Activated CD8-positive, alpha-beta memory T cell treated with anti-CD3 and anti-CD28 coated beads, Interleukin-2, amount 10 ng/mL, durations not matched to agents 7 days and 5 days (primary cell): Measurements from ENCODE around the gene LSAMP. TPM values are rescaled to one million over a fixed set of nuclear protein-coding genes. Genes with fewer than 3 reads are reported as not detected.

Source experiments
- ATAC-seq: fragments of 150-1000 bp; cut with Tn5 transposase; one replicate; pipeline ENCODE4 v1.10.0; 2021; ENCODE audit warnings: moderate library complexity
- CTCF ChIA-PET: fragments of 350-600 bp; sonication (Branson Sonifier 250); formaldehyde crosslinking; loops from one replicate; lab custom pipeline; 2021; ENCODE audit warnings: antibody characterized with exemption; lab: Charles Lee
- DNase-seq: peaks from one replicate; pipeline ENCODE4 v3.0.0-alpha.2; 2020
- H3K27ac Mint-ChIP-seq: one replicate; pipeline ENCODE4 v1.8.0; 2021; ENCODE audit warnings: mild to moderate bottlenecking, mixed read lengths
- H3K27me3 Mint-ChIP-seq: one replicate; pipeline ENCODE4 v1.8.0; 2021; ENCODE audit warnings: mixed read lengths
- H3K36me3 Mint-ChIP-seq: one replicate; pipeline ENCODE4 v1.8.0; 2021; ENCODE audit warnings: mild to moderate bottlenecking, mixed read lengths
- H3K4me1 Mint-ChIP-seq: one replicate; pipeline ENCODE4 v1.8.0; 2021; ENCODE audit warnings: mixed read lengths
- H3K4me3 Mint-ChIP-seq: one replicate; pipeline ENCODE4 v1.8.0; 2021; ENCODE audit warnings: mild to moderate bottlenecking, moderate library complexity, mixed read lengths
- H3K9me3 Mint-ChIP-seq: one replicate; pipeline ENCODE4 v1.8.0; 2022; ENCODE audit warnings: low read depth, mixed read lengths
- total RNA-seq, 2 experiments: library from RNA; stranded (reverse); gene quantifications; one replicate each; pipeline ENCODE4 v1.2.3, GENCODE V29; 2021

LSAMP gene
- total RNA-seq, 2 experiments from 2014 or later, result not detected

DNA sequence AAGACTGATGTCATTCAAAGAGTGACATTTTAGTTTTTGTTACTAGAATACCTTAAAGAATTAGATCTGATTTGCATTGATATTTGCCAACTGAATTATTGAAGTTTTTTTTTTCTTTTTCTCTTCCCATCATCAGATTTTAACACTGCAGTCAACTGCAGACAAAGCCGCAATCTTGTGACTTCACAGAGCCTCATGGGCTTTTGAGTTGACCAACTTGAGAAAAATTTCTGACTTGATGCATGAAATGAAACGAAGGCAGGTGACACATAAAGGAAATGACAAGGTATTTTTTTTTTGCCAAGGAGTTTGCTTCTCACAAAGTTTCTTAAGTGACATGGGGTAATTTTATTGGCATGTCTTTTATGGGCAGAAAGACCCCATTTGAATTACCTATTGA lies 438.3 kb downstream of the LSAMP start:
- Mint-ChIP-seq H3K36me3 (no peaks in the 10 kb centered on the region), H3K27me3 (no peaks in the 10 kb centered on the region), H3K27ac (no peak overlapping the region), H3K4me3 (no peak overlapping the region), H3K4me1 (no peaks in the 10 kb centered on the region), H3K9me3 (no peaks in the 10 kb centered on the region)
- CTCF ChIA-PET, result no interaction called here
- DNase-seq, result no peak
- ATAC-seq, result no peak

GRCh38 chr3:116005404-116005803 lies 439.9 kb downstream of the LSAMP start:
- Mint-ChIP-seq H3K27me3 (no peaks in the 10 kb centered on the region), H3K9me3 (no peaks in the 10 kb centered on the region), H3K36me3 (no peaks in the 10 kb centered on the region)

GRCh38 chr3:116002235-116002634 lies 443.1 kb downstream of the LSAMP start:
- Mint-ChIP-seq H3K4me3 (no peak overlapping the region), H3K4me1 (no peaks in the 10 kb centered on the region), H3K36me3 (no peaks in the 10 kb centered on the region), H3K27me3 (no peaks in the 10 kb centered on the region), H3K9me3 (no peaks in the 10 kb centered on the region), H3K27ac (no peak overlapping the region)
- ATAC-seq (no peak), DNase-seq (no peak)
- CTCF ChIA-PET, result no interaction called here

More at GRCh38 chr3:116005404-116005803, 439.9 kb downstream of the LSAMP start:
- H3K27ac Mint-ChIP-seq, result no peak overlapping the region
- no peak for ATAC-seq
- DNase-seq, result no peak
- CTCF ChIA-PET, result no interaction called here
- H3K4me1 Mint-ChIP-seq, result no peaks in the 10 kb centered on the region
- H3K4me3 Mint-ChIP-seq, result no peak overlapping the region

- ATAC-seq (no peak), DNase-seq (no peak)
- Mint-ChIP-seq H3K9me3 (no peaks in the 10 kb centered on the region), H3K27ac (no peak overlapping the region), H3K27me3 (no peaks in the 10 kb centered on the region), H3K36me3 (no peaks in the 10 kb centered on the region), H3K4me1 (no peaks in the 10 kb centered on the region), H3K4me3 (no peak overlapping the region)
- CTCF ChIA-PET, result no interaction called here
Measured at GRCh38 chr3:116001151-116001621, 444.1 kb downstream of the LSAMP start.

GRCh38 chr3:116000311-116000710 lies 445.0 kb downstream of the LSAMP start:
- CTCF ChIA-PET, result no interaction called here
- no peak overlapping the region for H3K4me3 Mint-ChIP-seq
- H3K27ac Mint-ChIP-seq, result no peak overlapping the region
- ATAC-seq, result no peak
- H3K9me3 Mint-ChIP-seq, result no peaks in the 10 kb centered on the region
- no peak for DNase-seq
- no peaks in the 10 kb centered on the region for H3K4me1 Mint-ChIP-seq
- H3K36me3 Mint-ChIP-seq, result no peaks in the 10 kb centered on the region
- no peaks in the 10 kb centered on the region for H3K27me3 Mint-ChIP-seq

- Mint-ChIP-seq H3K27me3 (no peaks in the 10 kb centered on the region), H3K9me3 (no peaks in the 10 kb centered on the region), H3K36me3 (no peaks in the 10 kb centered on the region), H3K4me1 (no peaks in the 10 kb centered on the region), H3K4me3 (no peak overlapping the region), H3K27ac (no peak overlapping the region)
- CTCF ChIA-PET, result no interaction called here
- ATAC-seq, result no peak
- DNase-seq, result no peak
Measured at GRCh38 chr3:115999613-116000012, 445.7 kb downstream of the LSAMP start.

DNA sequence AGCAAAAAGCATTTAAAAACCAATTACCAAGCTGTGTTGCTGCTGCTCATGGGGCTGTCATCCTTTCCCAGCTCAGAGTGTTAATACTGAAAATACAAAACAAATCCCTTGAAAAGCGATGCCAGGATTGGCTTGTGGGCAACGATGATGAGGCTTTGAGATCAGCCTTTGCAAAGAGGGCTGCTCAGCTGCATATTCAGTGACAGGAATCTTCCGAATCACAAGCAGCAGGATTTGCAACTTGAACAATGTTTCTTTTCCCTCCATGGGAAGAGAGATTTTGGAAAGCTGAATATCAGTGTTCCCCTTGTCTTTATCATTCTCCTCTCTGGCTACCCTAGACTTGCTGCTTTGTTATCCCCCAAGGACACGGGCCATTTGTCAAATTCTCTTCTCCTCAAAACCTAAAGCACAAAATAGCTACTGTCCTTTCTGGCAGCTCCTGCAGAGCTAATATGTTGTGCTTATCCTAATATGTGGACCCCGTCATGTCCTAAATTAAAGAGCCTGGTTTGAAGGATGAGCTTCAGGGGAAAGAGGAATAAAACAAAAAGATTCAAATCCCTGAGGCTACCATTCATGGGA lies 446.2 kb downstream of the LSAMP start:
- Mint-ChIP-seq H3K4me3 (no peak overlapping the region), H3K9me3 (no peaks in the 10 kb centered on the region), H3K4me1 (no peaks in the 10 kb centered on the region), H3K36me3 (no peaks in the 10 kb centered on the region), H3K27ac (no peak overlapping the region), H3K27me3 (no peaks in the 10 kb centered on the region)
- ATAC-seq, result no peak
- no peak for DNase-seq
- CTCF ChIA-PET, result no interaction called here

GRCh38 chr3:115996420-115997108 lies 448.7 kb downstream of the LSAMP start:
- Mint-ChIP-seq H3K9me3 (no peaks in the 10 kb centered on the region), H3K27ac (no peak overlapping the region), H3K27me3 (no peaks in the 10 kb centered on the region), H3K36me3 (no peaks in the 10 kb centered on the region), H3K4me3 (no peak overlapping the region), H3K4me1 (no peaks in the 10 kb centered on the region)
- DNase-seq (no peak), ATAC-seq (no peak)
- CTCF ChIA-PET, result no interaction called here

DNA sequence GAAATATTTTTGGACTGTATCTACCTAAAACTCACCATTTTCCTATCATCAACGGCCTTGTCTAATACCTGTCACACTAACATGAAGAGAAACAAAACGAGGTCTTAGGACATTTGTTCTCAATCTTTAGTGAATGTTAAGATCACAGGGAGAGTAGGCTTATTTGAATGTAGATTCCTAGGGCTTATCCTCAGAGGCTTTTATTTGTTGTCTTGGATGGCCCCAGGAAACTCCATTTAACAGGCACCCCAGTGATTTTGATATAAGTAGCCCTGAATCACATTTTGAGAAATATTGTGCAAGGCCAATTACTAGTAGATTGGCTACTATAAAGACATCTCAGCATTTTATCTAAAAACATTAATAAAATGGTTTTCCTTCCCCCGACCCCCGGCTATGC lies 454.6 kb downstream of the LSAMP start:
- Mint-ChIP-seq H3K9me3 (no peaks in the 10 kb centered on the region), H3K27me3 (peaks cover 3% of the 10 kb centered on the region), H3K4me1 (no peaks in the 10 kb centered on the region), H3K27ac (no peak overlapping the region), H3K36me3 (no peaks in the 10 kb centered on the region), H3K4me3 (no peak overlapping the region)
- CTCF ChIA-PET, result no interaction called here
- ATAC-seq (no peak), DNase-seq (no peak)

DNA sequence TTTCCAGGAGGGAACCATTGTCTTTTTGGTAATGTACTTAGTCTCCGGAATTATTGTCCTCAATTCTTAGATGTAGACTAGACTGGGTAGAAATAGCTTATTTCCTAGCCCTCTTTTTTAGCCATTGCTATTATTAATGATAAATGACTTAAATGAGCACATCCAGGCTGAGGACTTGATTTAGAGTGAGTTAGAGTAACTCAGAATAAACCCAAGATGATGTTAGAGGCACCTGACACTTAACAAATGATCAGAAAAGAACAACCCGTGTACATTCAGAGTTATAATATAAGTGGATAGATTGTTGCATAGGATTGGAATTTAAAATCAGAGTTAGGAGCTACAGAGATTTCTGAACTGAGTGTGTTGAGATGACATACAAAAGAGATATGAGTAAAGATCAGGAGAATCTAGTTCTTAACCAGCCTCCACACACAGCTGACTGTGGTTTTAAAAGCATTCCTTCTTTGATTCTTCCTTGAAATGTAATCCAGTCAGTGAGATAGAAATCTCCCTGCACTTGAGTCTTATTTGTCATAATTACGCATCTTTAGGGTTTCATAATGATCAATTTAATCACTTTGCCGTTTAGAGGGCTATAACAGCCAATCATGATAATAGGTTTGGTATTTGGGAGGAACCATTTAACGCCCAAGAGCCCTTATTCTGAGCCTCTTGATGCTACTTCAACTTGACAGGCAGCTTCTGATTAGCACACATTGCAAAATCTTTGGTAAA lies 455.4 kb downstream of the LSAMP start:
- ATAC-seq, result no peak
- Mint-ChIP-seq H3K4me3 (no peak overlapping the region), H3K9me3 (no peaks in the 10 kb centered on the region), H3K27ac (no peak overlapping the region), H3K36me3 (no peaks in the 10 kb centered on the region), H3K27me3 (peaks cover 3% of the 10 kb centered on the region), H3K4me1 (no peaks in the 10 kb centered on the region)
- DNase-seq, result no peak
- CTCF ChIA-PET, result no interaction called here

GRCh38 chr3:115986555-115987207 lies 458.6 kb downstream of the LSAMP start:
- Mint-ChIP-seq H3K27me3 (peaks cover 3% of the 10 kb centered on the region), H3K36me3 (no peaks in the 10 kb centered on the region), H3K9me3 (no peaks in the 10 kb centered on the region), H3K27ac (no peak overlapping the region), H3K4me1 (no peaks in the 10 kb centered on the region), H3K4me3 (no peak overlapping the region)
- CTCF ChIA-PET, result no interaction called here
- no peak for DNase-seq
- ATAC-seq, result no peak

DNA sequence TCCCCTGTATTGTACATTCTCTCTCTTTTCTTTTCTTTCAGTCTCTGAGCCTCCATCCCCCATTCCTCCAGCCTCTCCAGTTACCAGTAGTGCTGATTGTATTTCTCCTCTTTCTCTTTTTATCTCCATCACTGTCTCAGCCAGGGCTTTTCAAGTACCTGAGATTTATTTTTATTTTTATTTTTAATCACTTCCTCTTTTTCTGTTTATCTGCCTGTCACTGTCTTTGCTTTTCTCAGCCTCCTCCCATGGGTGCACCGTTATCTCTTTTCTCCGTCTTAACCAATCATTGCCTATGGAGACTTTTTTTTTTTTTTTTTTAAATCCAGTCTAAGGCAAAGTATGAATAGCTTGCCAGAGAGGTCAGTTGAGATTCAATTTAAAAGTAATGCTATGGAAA lies 462.7 kb downstream of the LSAMP start:
- peaks cover 3% of the 10 kb centered on the region for H3K27me3 Mint-ChIP-seq
- no peaks in the 10 kb centered on the region for H3K4me1 Mint-ChIP-seq
- H3K4me3 Mint-ChIP-seq, result no peak overlapping the region
- no peaks in the 10 kb centered on the region for H3K9me3 Mint-ChIP-seq
- ATAC-seq (no peak), DNase-seq (no peak)
- no peak overlapping the region for H3K27ac Mint-ChIP-seq
- no peaks in the 10 kb centered on the region for H3K36me3 Mint-ChIP-seq
- CTCF ChIA-PET, result no interaction called here

- no peak overlapping the region for H3K27ac Mint-ChIP-seq
- H3K9me3 Mint-ChIP-seq, result no peaks in the 10 kb centered on the region
- H3K27me3 Mint-ChIP-seq, result peaks cover 3% of the 10 kb centered on the region
- H3K4me3 Mint-ChIP-seq, result no peak overlapping the region
- H3K36me3 Mint-ChIP-seq, result no peaks in the 10 kb centered on the region
- no peak for DNase-seq
- CTCF ChIA-PET, result no interaction called here
- no peaks in the 10 kb centered on the region for H3K4me1 Mint-ChIP-seq
- no peak for ATAC-seq
Measured at GRCh38 chr3:115982108-115982507, 463.2 kb downstream of the LSAMP start.
